Endothelial cell of umbilical vein (primary cell): ENCODE measurements around the gene GNAS. TPM values are rescaled to one million over a fixed set of nuclear protein-coding genes. Genes with fewer than 3 reads are reported as not detected.

Experiments used
- BruUV-seq: library from RNA; stranded (reverse); fragments of 400-500 nt; replicated peaks from 2 replicates; lab custom pipeline; 2021; lab: Mats Ljungman, UMichigan
- CTCF ChIA-PET: fragments of 300-600, 350-600 bp; sonication (Branson Sonifier 250); formaldehyde crosslinking; loops from one replicate; lab custom pipeline; 2021; ENCODE audit warnings: antibody characterized with exemption, inconsistent platforms; lab: Charles Lee
- POLR2A ChIA-PET: fragments of 300-600, 350-600 bp; sonication (Branson Sonifier 250); formaldehyde crosslinking; loops from one replicate; lab custom pipeline; 2021; ENCODE audit warnings: antibody characterized with exemption, inconsistent platforms; lab: Charles Lee
- DNase-seq: peaks from one replicate; pipeline ENCODE4 v3.0.0-alpha.2; 2011; ENCODE audit warnings: low read depth, low spot score
- FAIRE-seq: peaks from 2 replicates; lab custom pipeline; 2011; peaks lifted over from hg19 to GRCh38; lab: Jason Lieb, UNC
- H2AFZ ChIP-seq: 2 replicates; pipeline ENCODE4 v1.6.0; 2012; ENCODE audit warnings: low read depth, low read length, control low read depth, inconsistent platforms
- H3K27ac ChIP-seq: 2 replicates; pipeline ENCODE4 v1.5.1; 2011; ENCODE audit warnings: low read depth, mild to moderate bottlenecking, control low read depth, low read length, moderate library complexity; ENCODE audit not compliant: insufficient read depth
- H3K27me3 ChIP-seq, 2 experiments: 2 replicates each; pipeline versions ENCODE4 v1.6.0 to v1.6.1; 2011; ENCODE audit warnings: low read length in 2 of 2, mixed read lengths in 1 of 2; ENCODE audit not compliant: control insufficient read depth in 2 of 2, insufficient read depth in 2 of 2
- H3K36me3 ChIP-seq, 2 experiments: 2 replicates in 1 of 2; 3 replicates in 1 of 2; pipeline ENCODE4 v1.5.1; 2011; ENCODE audit warnings: low read length in 2 of 2, mild to moderate bottlenecking in 1 of 2, moderate library complexity in 1 of 2; ENCODE audit not compliant: control insufficient read depth in 2 of 2, insufficient read depth in 2 of 2; ENCODE audit errors: extremely low read depth in 1 of 2
- H3K4me1 ChIP-seq: 3 replicates; pipeline ENCODE4 v1.5.1; 2011; ENCODE audit warnings: mild to moderate bottlenecking, low read length; ENCODE audit not compliant: control insufficient read depth, insufficient read depth; ENCODE audit errors: extremely low read depth
- H3K4me2 ChIP-seq: 2 replicates; pipeline ENCODE4 v1.6.1; 2011; ENCODE audit warnings: low read length, control low read depth, mixed read lengths; ENCODE audit not compliant: insufficient read depth
- H3K4me3 ChIP-seq, 3 experiments: fragments of 200-600 bp in 1 of 3; sonication (generic), shearing (Covaris generic) in 1 of 3; replicated peaks in 1 of 3; 2 replicates each; pipeline ENCODE4 v1.5.1; 2011 to 2016; ENCODE audit warnings: control low read depth in 3 of 3, low read length in 3 of 3, mild to moderate bottlenecking in 2 of 3, inconsistent platforms in 1 of 3, low read depth in 1 of 3, moderate library complexity in 1 of 3; ENCODE audit not compliant: insufficient read depth in 1 of 3
- H3K79me2 ChIP-seq: 2 replicates; pipeline ENCODE4 v1.6.0; 2012; ENCODE audit warnings: low read length, inconsistent platforms; ENCODE audit not compliant: control insufficient read depth, insufficient read depth
- H3K9ac ChIP-seq: replicated peaks from 2 replicates; pipeline ENCODE3; 2011; ENCODE audit warnings: low read length, control low read depth; ENCODE audit not compliant: insufficient read depth; ENCODE audit errors: extremely low read depth
- H3K9me1 ChIP-seq: replicated peaks from 3 replicates; pipeline ENCODE4 v1.6.0; 2011; ENCODE audit warnings: mild to moderate bottlenecking, low read length; ENCODE audit not compliant: control insufficient read depth, insufficient read depth; ENCODE audit errors: extremely low read depth
- H3K9me3 ChIP-seq: replicated peaks from 2 replicates; pipeline ENCODE4 v1.5.1; 2012; ENCODE audit warnings: low read length, inconsistent platforms; ENCODE audit not compliant: control insufficient read depth, insufficient read depth
- H4K20me1 ChIP-seq: replicated peaks from 2 replicates; pipeline ENCODE3; 2011; ENCODE audit warnings: mild to moderate bottlenecking, low read length; ENCODE audit not compliant: control insufficient read depth, insufficient read depth; ENCODE audit errors: extremely low read depth
- CTCF ChIP-seq, 2 donors: IDR thresholded peaks; 1 replicate in 1 of 2; 2 replicates in 1 of 2; pipeline ENCODE4 v1.5.1; 2011; ENCODE audit warnings: low read length in 2 of 2, mild to moderate bottlenecking in 2 of 2, moderate library complexity in 2 of 2, control low read depth in 1 of 2, inconsistent platforms in 1 of 2, low read depth in 1 of 2; ENCODE audit not compliant: insufficient read depth in 1 of 2; ENCODE audit errors: extremely low read depth in 1 of 2
- EZH2 ChIP-seq: IDR thresholded peaks from 2 replicates; pipeline ENCODE4 v1.6.1; 2012; ENCODE audit warnings: borderline replicate concordance, low read depth, mild to moderate bottlenecking, moderate library complexity, low read length, inconsistent platforms; ENCODE audit not compliant: severe bottlenecking
- FOS ChIP-seq: IDR thresholded peaks from 2 replicates; pipeline ENCODE4 v1.6.1; 2011; ENCODE audit warnings: mild to moderate bottlenecking, low read length, moderate library complexity, borderline replicate concordance; ENCODE audit not compliant: insufficient read depth
- GATA2 ChIP-seq: IDR thresholded peaks from 2 replicates; pipeline ENCODE4 v1.7.0; 2011; ENCODE audit warnings: low read depth, mild to moderate bottlenecking, moderate library complexity, mixed read lengths, low read length; ENCODE audit not compliant: insufficient read length, insufficient read depth
- JUN ChIP-seq: IDR thresholded peaks from 2 replicates; pipeline ENCODE4 v1.6.1; 2011; ENCODE audit warnings: borderline replicate concordance, low read depth; ENCODE audit not compliant: insufficient read length, insufficient read depth
- MAX ChIP-seq: IDR thresholded peaks from 2 replicates; pipeline ENCODE4 v1.6.1; 2011; ENCODE audit not compliant: insufficient read depth, insufficient read length
- MYC ChIP-seq: IDR thresholded peaks from one replicate; pipeline ENCODE4 v1.6.1; 2011; ENCODE audit warnings: mild to moderate bottlenecking, low read depth, low read length
- POLR2A ChIP-seq: IDR thresholded peaks from 2 replicates; pipeline ENCODE4 v1.6.1; 2012; ENCODE audit warnings: low read depth, mild to moderate bottlenecking, control low read depth, low read length
- POLR2AphosphoS5 ChIP-seq: IDR thresholded peaks from 2 replicates; pipeline ENCODE4 v1.6.1; 2012; ENCODE audit warnings: low read depth, mild to moderate bottlenecking, control low read depth, low read length, moderate library complexity; ENCODE audit not compliant: insufficient read depth
- dilution Hi-C: fragments of 300-500 bp; cut with MboI; formaldehyde crosslinking; loops from one replicate; pipeline ENCODE4 v1.15.0; 2019; ENCODE audit warnings: low sequenced_read_pairs; ENCODE audit not compliant: extremely low pct_ligation_motif_present
- intact Hi-C: fragments of 100-400 bp; cut with micrococcal nuclease; formaldehyde crosslinking; loops from one replicate; pipeline ENCODE4 v1.10.0; 2022
- polyA plus RNA-seq, 4 experiments: library from polyadenylated mRNA; depleted of rRNA in 3 of 4; stranded (reverse) in 3 of 4; unstranded in 1 of 4; fragments of >200 nt; gene quantifications; 2 replicates each; pipeline versions ENCODE4 v1.2.1 to v1.2.3, GENCODE V29; 2011 to 2012; ENCODE audit warnings: missing spikeins in 1 of 4
- total RNA-seq: library from RNA; stranded (reverse); gene quantifications from 2 replicates; pipeline ENCODE4 v1.2.3, GENCODE V29; 2021

The GNAS gene
- total and polyA plus RNA-seq, 2 donors (not counting 3 experiments of a cell fraction or from before 2014, with no cell fraction given): 1,141 to 1,882 TPM

GRCh38 chr20:58847463-58847862, 5.1 kb upstream of the GNAS start:
- intact Hi-C loops (no loop called here), dilution Hi-C loops (loop anchor here (25.0 kb wide), 2 partner anchors 235 to 610 kb away; partner anchors contain the start of gene ANKRD60)
- H4K20me1 ChIP-seq: no peaks in the 10 kb centered on the region
- no peaks in the 10 kb centered on the region for H3K9me3 ChIP-seq
- POLR2A ChIA-PET: no interaction called here
- FAIRE-seq: no peak
- no peak overlapping the region for H3K4me2 ChIP-seq
- H3K27ac ChIP-seq: no peak overlapping the region
- H3K4me3 ChIP-seq: no peak overlapping the region
- CTCF ChIA-PET: interaction anchor here (0.9 to 1.8 kb wide), 4 partner anchors 13 to 374 kb away, joined by 3 to 7 read pairs (median 4); no protein-coding TSS in a partner anchor
- H3K27me3 ChIP-seq: peaks cover 43 to 48% of the 10 kb centered on the region in 2 experiments
- H3K9ac ChIP-seq: no peak overlapping the region
- no peaks in the 10 kb centered on the region for H3K79me2 ChIP-seq
- DNase-seq: no peak
- no peaks in the 10 kb centered on the region for H3K36me3 ChIP-seq
- BruUV-seq: no TSS peak
- no peak overlapping the region for H2AFZ ChIP-seq
- H3K4me1 ChIP-seq: no peaks in the 10 kb centered on the region
- no peaks in the 10 kb centered on the region for H3K9me1 ChIP-seq
- TF ChIP-seq MAX (no peak), POLR2A (no peak), JUN (no peak), FOS (no peak), POLR2AphosphoS5 (no peak), EZH2 (no peak), CTCF (IDR thresholded peaks at IDR 0.05; ENCODE audit: extremely low read depth in 1 of 2, insufficient read depth in 1 of 2, low read depth in 1 of 2, low read length in 2 of 2) (no peak), MYC (no peak), GATA2 (no peak)
